SK-N-MC (cell line): ENCODE measurements around the gene TBC1D22A.

ENCODE experiments used
- EZH2 ChIP-seq: fragments of 200-600 bp; sonication (generic); IDR thresholded peaks from one replicate; pipeline ENCODE4 v1.6.1; 2017; ENCODE audit warnings: antibody characterized with exemption
- FOXP2 ChIP-seq: optimal IDR thresholded peaks from 2 replicates; pipeline ENCODE3; 2011; ENCODE audit warnings: mild to moderate bottlenecking, moderate library complexity; ENCODE audit not compliant: insufficient read depth; ENCODE audit errors: extremely low read length, control extremely low read depth
- POLR2AphosphoS5 ChIP-seq: IDR thresholded peaks from 2 replicates; pipeline ENCODE4 v1.6.1; 2012; ENCODE audit warnings: mild to moderate bottlenecking, low read depth, low read length, borderline replicate concordance

DNA sequence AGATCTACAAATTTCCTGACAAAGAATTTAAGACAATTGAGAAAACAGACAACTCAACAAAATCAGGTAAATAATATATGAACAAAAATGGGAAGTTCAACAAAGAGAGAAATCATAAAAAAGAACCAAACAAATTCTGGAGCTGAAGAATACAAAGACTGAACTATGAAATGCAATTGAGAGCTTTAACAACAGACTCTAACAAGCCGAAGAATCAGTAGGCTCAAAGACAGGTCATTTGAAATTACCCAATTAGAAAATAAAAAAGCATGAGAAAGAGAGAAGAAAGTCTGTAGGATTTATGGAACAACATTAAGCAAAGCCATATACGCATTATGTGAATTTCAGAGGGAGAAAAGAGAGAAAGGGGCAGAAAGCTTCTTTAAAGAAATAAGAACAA, 72.8 kb downstream of the TBC1D22A start:
- no peak for TF ChIP-seq EZH2
- TF ChIP-seq POLR2AphosphoS5 = no peak
- no peak for TF ChIP-seq FOXP2
